Measurements from ENCODE around the gene CD160.
A peak's percentile ranks its signal among the peaks of the same experiment; 100 is the strongest.

The CD160 gene

GRCh38 chr1:145690587-145691558 lies 28.4 kb upstream of the CD160 start:
- TF ChIP-seq, protein P1, sequence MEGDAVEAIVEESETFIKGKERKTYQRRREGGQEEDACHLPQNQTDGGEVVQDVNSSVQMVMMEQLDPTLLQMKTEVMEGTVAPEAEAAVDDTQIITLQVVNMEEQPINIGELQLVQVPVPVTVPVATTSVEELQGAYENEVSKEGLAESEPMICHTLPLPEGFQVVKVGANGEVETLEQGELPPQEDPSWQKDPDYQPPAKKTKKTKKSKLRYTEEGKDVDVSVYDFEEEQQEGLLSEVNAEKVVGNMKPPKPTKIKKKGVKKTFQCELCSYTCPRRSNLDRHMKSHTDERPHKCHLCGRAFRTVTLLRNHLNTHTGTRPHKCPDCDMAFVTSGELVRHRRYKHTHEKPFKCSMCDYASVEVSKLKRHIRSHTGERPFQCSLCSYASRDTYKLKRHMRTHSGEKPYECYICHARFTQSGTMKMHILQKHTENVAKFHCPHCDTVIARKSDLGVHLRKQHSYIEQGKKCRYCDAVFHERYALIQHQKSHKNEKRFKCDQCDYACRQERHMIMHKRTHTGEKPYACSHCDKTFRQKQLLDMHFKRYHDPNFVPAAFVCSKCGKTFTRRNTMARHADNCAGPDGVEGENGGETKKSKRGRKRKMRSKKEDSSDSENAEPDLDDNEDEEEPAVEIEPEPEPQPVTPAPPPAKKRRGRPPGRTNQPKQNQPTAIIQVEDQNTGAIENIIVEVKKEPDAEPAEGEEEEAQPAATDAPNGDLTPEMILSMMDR (IDR thresholded peaks at IDR 0.05; ENCODE audit: low read depth, low read length): no peak
- peak; percentile 55 to 87 for DNase-seq (ENCODE audit: low read depth in 2 of 2)
- no peak overlapping the region for H3K4me3 ChIP-seq (replicated peaks in 1 of 2; ENCODE audit: low read depth in 2 of 2, low read length in 2 of 2)

DNA sequence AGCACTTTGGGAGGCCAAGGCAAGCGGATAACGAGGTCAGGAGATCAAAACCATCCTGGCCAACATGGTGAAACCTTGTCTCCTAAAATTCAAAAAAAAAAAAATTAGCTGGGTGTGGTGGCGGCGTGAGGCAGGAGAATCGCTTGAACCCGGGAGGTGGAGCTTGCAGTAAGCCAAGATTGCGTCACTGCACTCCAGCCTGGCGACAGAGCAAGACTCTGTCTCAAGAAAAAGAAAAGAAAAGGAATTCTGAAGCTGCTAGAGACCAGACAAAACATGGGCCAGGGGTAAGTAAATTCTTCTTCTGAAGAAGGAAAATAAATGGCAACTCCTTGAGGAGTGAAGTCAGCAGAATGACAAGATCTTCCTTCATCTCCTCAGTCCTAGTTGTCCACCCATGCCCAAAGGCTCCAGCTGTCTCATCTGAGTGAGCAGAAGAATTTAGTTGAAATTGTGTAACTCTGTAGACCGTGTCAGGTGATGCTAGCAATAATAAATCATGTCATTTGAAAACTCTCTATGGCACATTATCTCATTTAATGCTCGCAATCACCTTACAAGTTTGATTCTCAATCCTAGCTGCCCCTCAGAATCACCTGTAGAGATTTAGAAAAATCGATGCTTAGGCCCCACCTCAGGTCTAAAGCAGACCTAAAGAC lies 26.4 kb upstream of the CD160 start:
- no peak for DNase-seq (ENCODE audit: low read depth in 2 of 2)
- TF ChIP-seq, protein P1 (IDR thresholded peaks at IDR 0.05; ENCODE audit: low read depth, low read length): no peak
- no peak overlapping the region for H3K4me3 ChIP-seq (replicated peaks in 1 of 2; ENCODE audit: low read depth in 2 of 2, low read length in 2 of 2)

GRCh38 chr1:145695821-145696629 lies 23.3 kb upstream of the CD160 start:
- TF ChIP-seq, protein P1 (IDR thresholded peaks at IDR 0.05; ENCODE audit: low read depth, low read length): no peak
- DNase-seq (ENCODE audit: low read depth in 2 of 2): no peak

GRCh38 chr1:145696630-145696960 lies 22.7 kb upstream of the CD160 start:
- no peak overlapping the region for H3K4me3 ChIP-seq (replicated peaks in 1 of 2; ENCODE audit: low read depth in 2 of 2, low read length in 2 of 2)
- DNase-seq (ENCODE audit: low read depth in 2 of 2): no peak
- TF ChIP-seq, protein P1 (IDR thresholded peaks at IDR 0.05; ENCODE audit: low read depth, low read length): no peak

More at GRCh38 chr1:145695821-145696629, 23.3 kb upstream of the CD160 start:
- H3K4me3 ChIP-seq (replicated peaks in 1 of 2; ENCODE audit: low read depth in 2 of 2, low read length in 2 of 2): no peak overlapping the region

GRCh38 chr1:145701306-145701862 lies 17.9 kb upstream of the CD160 start:
- no peak for DNase-seq (ENCODE audit: low read depth in 2 of 2)
- no peak overlapping the region for H3K4me3 ChIP-seq (replicated peaks in 1 of 2; ENCODE audit: low read depth in 2 of 2, low read length in 2 of 2)
- TF ChIP-seq, protein P1 (IDR thresholded peaks at IDR 0.05; ENCODE audit: low read depth, low read length): no peak

DNA sequence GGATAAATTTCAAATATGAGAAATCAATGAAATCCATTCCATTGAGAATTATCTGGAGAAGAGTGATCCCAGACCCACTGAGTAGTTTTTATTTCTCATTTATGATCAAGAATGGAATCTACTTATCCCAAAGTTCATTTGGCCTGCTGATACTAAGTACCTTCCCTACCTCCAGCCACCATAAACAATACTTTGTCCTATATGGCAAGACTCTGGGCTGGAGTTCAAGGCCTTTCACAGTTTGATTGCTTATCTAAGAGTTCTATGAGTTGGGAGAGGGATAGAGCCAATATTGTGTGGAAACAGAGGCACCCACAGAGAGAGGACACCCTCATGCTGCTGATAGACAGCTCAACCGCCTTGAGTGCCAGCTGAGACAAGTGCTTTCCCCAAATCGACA lies 17.2 kb upstream of the CD160 start:
- DNase-seq (ENCODE audit: low read depth in 2 of 2): no peak
- TF ChIP-seq, protein P1 (IDR thresholded peaks at IDR 0.05; ENCODE audit: low read depth, low read length): no peak
- no peak overlapping the region for H3K4me3 ChIP-seq (replicated peaks in 1 of 2; ENCODE audit: low read depth in 2 of 2, low read length in 2 of 2)

Data from cardiac fibroblast (primary cell).